HG02588 (cell line): ENCODE data around the gene PTPRM.

Experiments
- ATAC-seq: cut with Tn5 transposase; IDR thresholded peaks from one replicate; pipeline ENCODE4 v1.9.1; 2021; ENCODE audit warnings: mild to moderate bottlenecking, moderate library complexity; ENCODE audit not compliant: unreplicated experiment

Gene PTPRM

DNA sequence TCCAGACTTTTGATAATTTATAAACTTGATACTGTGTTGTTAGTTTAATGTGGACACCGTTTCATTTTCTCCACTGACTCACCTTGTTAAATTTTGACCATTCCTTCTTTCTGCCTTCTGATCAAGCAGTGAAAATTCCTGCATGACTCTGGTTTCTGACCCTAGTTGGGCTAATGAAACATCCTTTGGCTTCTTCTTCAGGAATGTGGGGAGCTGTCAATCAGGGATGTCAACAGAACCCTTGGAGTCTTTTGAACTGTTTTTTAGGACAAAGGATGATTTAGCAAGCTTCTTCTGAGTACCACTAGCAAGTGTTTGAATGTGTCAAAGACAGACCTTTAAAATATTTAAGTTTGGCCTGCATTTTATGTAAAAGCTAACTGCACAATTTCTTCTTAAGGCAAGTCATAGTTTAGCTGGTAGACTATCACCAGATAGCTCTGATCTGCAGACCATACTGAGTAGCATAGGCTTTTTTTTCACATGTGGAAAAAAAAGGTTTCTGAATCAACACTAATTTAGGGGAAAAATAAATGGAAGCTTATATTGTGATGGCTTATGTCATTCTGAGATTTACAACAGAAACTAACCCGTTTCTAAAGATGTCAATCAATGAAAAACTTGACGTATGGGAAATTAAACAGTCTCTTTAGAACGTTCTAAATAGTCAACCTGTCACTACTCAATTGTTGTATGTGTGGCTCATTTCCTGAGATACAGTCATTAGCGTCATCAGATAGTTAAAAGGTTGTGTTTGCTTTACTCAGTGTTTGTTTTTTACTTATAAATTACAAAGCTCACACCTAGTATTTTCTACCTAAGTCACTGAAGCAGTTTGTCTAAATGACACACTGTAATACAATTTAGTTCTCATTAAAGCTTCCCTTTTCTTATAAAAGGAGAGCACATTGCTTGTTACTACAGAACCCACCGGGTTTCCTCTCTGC is 311.4 kb downstream of the PTPRM start:
- ATAC-seq, result no peak

DNA sequence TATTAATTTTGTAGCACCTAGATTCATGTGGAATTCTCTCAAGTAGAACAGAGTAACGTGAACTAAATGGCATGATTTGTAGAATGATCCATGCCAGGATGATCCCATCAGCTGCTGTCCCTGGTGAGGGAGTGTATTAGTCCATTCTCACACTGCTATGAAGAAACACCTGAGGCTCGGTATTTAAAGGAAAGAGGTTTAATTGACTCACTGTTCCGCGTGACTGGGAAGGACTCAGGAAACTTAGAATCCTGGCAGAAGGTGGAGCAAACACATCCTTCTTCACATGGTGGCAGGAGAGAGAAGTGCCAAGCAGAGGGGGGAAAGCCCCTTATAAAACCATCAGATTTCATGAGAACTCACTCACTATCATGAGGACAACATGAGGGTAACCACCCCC is 312.6 kb downstream of the PTPRM start:
- no peak for ATAC-seq

DNA sequence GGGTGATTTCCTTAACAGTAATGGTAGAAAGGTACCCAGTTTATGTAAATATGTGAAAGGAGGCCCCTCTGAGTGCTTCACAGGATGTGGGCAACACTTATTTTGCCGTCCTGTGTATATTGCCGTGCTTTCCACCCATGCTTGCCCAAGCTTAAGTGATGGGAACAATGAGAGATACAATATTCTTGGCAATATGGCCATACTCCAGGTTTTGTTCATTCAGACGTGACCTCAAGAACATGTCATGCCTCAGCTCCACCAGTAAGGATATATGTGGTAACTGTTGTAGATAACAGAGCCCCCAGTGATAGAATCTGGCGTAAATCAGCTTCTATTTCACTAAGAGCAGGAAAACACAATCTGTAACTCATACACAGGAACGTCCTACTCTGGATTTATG is 318.7 kb downstream of the PTPRM start:
- ATAC-seq, result no peak

DNA sequence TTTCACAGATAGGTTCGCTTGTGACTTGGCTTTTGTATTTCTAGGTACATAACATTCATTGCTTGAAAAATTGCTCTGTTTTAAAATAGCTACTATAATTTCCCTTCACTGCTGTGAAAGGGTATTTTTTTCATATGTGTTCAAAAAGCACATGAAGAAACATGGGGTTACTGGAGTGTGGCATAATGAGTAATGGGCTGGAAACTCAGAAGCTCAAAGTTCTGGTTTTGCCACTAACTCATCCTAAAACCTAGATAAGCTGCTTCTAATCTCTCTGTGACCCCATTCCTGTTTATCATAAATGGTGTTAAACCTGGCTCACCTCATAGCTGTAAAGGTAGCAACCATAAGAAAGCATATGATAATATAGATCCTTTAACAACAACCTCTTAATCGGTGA is 319.3 kb downstream of the PTPRM start:
- no peak for ATAC-seq

DNA sequence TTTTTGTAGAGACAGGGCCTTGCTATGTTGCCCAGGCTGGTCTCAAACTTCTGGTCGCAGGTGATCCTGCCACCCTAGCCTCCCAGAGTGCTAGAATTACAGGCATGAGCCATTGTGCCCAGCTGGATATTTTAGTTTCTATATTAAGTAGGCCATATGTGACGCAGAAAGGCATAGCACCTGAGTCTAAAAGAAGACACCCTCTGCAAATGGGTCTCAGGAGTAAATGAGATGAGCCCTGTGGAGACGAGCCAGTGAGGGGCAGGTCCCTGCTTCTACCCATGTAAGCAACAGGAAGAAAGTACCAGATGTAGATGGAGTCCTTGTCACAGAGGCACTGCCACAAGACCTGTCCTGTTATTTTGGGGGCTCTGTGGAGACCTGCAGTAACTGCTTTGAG is 322.4 kb downstream of the PTPRM start:
- no peak for ATAC-seq

DNA sequence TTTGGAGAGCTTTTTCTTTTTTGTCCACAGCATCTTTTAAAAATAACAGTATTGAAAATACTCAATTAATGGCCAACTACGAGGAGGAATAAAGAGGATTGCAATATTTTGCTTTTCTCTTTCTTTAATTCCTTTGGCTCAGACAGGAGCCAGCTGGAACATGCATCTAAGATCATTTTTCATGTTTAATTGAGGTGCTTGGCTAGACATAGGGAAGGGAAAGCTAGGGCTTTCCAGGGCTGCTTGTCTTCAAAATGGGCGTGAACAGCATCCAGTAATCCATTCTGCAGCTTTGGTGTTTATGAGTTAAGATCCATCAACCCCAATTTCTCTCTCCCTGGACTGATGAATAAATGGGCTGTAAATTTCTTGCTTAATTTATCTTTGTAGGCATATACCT is 323.0 kb downstream of the PTPRM start:
- no peak for ATAC-seq

DNA sequence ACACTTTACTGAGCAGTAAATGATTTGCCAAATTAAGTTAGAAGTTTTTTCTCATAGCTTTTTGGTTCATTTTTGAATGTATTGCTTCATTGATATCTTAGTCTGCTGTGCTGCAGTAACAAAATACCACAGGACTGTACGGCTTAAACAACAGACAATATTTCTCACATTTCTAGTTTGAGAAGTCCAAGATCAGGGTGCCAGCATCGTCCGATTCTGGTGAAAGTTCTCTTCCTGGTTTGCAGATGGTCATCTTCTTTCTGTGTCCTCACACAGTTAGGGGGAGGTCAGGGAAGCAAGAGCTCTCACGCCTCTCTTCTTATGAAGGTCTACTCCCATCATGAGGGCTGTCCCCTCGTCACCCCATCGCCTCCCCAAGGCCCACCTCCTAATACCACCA is 325.4 kb downstream of the PTPRM start:
- no peak for ATAC-seq

DNA sequence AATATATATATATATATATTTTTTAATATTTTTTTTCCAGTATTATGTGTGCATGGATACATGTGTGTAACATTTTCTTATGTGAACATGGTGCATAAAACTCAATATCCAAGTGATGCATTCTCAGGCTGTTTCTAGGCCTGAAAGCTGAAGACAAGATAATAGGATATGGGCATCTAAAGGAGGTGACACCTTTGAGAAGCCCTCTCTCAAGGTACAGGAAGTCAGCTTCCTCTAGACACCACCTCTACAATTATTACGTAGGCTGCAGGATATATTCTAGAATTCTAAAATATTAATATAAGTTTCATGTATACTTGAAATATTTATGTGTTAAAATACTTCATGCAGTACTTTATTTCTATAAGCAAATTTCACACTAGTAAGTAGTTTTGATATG is 327.5 kb downstream of the PTPRM start:
- ATAC-seq, result no peak

DNA sequence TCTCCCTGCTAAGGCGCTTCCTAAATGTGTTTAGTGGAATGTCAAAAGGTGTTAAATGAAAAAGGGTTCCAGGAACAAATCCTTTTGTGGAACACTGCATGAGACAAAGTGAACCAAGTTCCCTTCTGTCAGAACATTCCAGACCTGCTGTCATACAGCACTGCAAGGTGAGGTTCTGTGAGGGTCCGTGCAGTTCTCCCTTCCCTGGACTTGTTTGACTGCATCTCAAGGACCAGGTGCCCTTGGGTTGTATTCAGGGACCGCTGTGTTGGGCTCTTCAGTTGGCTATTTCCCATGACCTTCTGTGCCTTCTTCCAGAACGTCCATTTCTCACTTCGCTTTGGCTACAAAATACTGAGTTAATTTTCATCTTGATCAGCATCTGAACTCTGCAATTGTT is 328.2 kb downstream of the PTPRM start:
- ATAC-seq, result no peak

DNA sequence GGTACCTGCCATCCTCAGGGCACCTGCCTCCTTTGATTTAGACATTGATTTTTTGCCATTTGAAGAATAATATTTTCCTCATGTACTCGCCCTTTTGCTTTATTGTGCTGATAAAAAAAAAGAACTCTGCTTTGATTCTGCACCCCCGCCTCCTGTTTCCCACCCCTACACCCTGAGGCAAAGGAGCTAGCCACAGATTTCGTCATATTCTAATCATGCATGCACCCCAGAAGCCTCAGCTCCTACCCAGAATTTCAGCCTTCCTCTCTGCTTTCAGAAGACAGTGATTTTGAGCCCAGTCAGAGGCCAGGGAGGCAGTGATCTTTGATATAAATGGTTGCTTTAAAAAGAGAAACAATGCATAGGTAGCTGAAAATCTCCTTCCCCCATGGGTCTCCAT is 329.0 kb downstream of the PTPRM start:
- no peak for ATAC-seq

DNA sequence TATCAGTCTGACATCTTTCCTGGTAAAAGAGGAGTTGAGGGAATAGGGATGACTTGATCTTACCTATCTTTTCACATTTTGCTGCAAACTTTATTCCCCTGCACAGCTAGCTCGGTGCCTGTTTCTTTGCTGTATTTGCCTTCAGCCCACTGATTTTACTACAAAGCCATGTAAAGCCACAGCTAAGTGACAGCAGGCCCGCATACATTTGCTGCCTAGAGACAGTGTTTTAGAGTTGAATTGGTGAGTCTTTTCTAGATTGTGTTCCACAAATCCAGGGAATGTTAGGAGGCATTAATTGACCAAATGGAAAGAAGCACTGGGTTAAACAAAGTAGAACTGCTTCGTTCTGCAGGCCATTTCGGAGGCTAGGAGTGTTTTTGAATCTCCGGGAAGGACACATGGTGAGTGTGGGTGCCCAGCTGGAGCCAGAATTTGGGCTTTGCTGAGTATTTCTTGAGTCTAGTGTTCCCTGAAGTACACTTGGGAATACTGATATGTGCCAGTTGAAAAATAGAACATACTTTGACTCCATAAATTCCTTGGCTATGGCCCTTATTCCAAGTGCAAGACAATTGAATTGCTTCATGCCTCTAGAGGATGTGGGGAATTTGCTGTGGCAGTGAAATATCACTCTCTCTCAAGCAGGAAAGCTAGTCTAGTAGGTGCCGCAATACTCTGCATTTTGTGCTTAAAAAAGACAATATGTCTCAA is 329.8 kb downstream of the PTPRM start:
- ATAC-seq, result no peak

DNA sequence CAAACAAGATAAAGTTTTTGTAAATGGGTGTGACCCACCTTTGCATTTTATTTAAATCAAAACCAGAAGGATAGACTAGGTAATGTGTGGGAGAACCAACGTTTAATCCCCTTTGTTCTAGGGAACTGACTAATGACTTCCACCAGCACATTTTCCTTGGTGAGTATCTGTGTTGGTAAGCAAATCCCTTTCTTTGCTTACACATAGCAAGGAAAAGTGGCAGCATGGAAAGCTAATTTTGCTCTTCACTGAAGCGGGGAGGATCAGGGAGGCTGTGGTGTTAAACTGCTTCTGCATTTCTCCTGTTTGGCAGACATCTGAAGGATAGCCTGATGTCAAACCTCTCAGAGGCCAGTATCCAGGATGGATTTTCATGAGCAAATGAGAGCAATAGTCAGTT is 331.1 kb downstream of the PTPRM start:
- no peak for ATAC-seq

DNA sequence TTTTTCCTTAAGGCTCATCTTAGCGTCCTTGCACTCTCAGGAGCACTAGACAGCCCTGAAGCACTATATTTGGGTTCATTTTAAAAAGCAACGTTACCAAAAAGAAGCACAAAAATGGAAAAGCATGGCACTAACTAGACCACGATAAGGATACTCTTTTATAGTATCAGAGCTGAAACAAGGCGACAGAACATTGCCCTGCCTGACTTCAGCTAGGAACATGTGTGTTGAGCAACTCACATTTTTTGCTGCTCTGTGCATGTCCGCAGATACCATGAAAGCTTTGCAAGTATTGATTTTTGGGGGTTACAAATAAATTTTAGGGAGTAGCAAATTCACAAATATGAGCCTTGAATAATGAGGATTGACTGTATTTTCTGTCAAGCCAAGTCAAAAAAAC is 332.0 kb downstream of the PTPRM start:
- ATAC-seq, result no peak

DNA sequence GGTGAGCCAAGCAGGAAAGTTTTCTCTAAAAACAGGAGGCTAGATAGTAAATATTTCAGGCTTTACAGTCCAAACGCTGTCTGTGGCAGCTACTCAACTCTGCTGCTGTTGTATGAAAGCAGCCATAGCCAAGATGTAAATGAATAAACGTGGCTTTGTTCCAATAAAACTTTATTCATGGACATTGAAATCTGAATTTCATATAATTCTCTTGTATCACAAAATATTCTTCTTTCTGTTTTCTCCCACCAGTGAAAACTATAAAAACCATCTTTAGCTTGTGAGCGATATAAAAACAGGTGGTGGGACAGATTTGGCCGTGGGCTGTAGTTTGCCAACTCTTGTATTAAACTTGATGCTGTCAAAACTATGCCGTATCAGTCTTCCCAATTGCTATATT is 333.0 kb downstream of the PTPRM start:
- no peak for ATAC-seq

DNA sequence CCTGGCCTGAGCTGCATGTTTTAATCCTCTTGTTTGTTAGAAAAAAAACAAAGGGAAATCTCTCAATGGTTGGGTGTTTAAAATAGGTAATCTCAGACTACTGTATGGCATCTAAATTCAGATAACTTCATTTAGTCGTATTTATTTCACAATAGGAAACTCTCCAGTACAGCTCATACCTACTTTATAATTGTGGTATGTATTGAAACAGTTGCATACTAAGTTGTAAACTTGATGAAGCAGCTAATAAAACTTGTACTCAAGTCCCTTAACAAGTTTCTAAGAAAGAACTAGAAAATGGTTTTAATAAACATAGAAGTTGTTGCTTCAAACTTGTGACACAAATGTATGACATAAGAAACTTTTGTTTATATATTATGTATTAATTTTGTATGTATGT is 334.5 kb downstream of the PTPRM start:
- no peak for ATAC-seq

DNA sequence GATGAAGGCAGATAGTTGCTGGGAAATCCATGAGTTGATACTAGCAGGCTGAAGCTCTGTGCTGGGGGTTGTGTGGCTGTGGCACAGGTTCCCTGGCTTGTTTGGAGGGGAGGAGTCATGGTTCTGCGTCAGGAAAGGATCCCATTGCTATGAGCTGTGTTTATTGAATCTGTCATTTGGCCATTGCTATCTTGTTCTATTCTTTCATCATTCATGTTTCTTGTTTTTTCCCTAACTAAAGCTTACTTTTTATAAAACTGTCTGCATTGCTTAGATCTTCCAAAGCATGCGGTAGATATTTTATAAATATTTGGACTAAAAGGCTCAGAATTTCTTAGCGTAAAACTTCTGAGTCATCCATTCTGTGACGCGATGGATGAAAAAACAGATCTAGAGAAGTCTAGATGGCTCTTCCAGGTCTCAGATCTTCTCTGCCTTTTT is 335.3 kb downstream of the PTPRM start:
- ATAC-seq, result no peak

DNA sequence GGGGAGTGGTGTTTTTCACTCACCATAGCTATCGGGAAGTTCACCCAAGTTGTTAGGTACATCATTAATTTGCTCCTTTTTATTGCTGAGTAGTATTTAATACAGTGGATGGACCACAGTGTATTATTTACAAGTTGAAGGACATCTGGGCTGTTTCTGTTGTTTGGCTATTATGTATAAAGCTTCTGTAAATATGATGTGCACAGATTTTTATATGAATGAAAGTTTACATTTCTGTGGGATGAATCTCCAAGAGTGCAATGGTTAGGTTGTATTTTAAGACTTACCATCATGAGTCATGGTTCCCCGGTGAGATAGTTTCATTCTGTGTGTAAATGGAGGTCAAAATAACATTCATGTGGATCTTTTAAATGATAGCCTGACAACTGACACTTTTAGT is 337.4 kb downstream of the PTPRM start:
- ATAC-seq, result no peak

DNA sequence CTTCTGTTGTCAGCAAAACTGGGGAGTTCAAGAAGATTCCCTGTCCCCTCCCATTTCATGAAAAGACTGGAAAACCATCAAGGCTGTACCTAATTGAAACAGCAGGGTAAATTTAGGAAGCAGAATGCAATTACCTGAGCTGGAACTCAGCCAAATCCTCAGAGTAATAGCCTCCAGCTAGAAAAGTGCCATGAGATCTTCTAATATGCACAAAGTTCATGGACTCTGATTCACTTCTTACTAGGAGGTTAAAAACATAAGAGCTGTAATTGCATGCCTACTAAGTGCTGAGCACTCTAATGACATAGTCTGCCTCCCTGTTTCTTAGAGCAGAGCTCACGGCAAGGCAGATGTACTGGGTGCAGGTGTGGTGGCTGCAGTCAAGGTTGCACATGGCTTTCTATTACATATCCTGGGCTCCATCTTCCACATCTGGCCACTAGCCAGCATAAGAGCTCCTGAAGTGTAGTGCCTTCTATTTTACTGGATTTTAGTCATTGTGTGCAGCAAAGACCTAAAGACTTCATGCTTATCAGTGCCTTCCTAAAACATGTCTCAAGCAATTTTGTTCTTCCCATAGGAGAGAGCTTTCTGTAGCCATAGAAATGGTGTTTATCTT is 341.7 kb downstream of the PTPRM start:
- ATAC-seq, result no peak

DNA sequence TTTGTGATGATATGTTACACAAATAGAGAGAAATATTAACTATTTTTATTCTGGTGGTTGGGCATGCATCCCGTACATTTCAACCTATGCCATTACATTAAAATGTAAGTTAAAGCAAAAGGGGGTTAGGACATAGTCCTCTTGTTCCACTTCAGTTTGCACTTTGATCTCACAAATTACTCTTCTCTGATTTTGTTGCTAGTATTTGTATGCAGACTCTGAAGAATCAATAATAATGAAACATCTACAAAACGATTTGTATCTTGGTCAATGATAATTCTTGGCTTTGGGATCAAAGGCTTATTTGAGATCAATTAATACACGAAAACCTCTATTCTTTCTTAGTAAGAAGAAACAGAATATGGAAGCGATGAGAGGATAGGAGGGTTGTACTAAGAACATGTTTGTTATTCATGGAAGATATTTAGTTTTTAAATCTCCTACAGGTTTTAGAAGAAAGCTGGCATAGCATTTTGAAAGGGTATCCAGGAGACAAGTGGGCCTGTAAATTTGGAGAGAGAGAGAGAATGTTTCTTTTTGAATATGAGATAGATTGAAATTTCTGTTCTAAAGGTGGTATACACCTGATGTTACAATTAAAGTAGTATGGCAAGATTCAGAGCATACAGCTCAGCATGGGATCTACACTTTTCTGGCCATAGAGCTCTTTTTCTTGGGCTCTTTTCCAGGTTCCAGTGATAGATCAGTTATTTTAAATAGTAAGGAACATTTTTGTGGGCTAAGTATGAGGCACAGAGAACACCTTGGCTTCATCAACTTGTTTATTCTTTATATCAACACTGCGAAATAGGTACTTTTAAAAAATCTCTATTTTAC is 347.9 kb downstream of the PTPRM start:
- ATAC-seq, result no peak

DNA sequence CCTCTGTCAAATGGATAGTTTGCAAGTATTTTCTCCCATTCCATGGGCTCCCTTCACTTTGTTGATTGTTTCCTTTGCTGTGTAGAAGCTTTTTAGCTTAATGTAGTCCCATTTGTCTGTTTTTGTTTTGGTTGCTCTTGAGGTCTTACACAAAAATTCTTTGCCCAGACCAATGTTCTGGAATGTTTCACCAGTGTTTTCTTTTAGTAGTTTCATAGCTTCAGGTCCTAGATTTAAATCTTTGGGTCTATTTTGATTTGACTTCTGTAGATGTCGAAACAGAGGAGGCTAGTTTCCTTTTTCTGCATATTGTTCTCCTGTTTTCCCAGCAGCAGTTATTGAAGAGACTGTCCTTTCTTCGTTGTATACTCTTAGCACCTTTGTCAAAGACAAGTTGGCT is 351.6 kb downstream of the PTPRM start:
- ATAC-seq, result no peak

DNA sequence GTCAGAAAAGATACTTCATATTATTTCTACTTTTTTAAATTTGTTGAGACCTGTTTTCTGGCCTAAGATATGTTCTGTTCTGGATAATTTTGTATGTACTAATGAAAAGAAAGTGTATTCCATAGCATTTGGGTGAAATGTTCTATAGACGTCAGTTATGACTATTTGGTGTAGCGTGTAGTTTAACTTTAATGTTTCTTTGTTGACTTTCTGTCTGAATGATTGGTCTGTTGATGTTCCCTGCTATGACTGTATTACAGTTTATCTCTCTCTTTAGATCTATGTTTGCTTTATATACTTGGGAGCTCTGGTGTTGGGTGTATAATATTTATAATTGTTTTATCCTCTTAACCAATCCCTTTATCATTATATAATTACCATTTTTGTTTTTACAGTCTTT is 352.4 kb downstream of the PTPRM start:
- ATAC-seq, result no peak
